HG03108 (cell line): ENCODE data around the gene KIRREL3.
"Not testable (repeated sequence)": the region's sequence is repeated elsewhere in the genome, so short reads cannot be mapped to it uniquely, and the experiment has no call there.

Experiments used
- ATAC-seq: cut with Tn5 transposase; IDR thresholded peaks from one replicate; pipeline ENCODE4 v1.9.1; 2021; ENCODE audit warnings: moderate library complexity; ENCODE audit not compliant: unreplicated experiment

The KIRREL3 gene

GRCh38 chr11:126959700-126960099 is 40.9 kb downstream of the KIRREL3 start:
- no peak for ATAC-seq

DNA sequence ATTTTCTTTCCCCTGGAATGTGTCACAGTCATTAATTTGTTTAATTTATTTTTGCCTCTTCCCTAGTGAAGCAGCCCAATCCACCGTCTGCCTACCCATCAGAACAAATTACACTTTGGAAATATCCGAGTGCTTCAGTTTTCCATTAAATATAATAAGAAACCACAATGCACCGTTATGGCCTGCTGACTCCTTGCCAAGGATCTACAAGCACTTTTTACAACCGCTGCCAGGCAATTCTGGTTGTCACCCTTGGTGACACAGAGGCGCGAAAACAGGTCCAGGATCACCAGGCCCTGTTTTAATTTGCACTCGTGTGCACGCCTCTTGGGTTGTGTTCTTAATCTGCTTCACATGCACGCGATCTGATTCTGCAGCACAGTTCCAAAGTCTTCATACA is 43.9 kb downstream of the KIRREL3 start:
- ATAC-seq = no peak

DNA sequence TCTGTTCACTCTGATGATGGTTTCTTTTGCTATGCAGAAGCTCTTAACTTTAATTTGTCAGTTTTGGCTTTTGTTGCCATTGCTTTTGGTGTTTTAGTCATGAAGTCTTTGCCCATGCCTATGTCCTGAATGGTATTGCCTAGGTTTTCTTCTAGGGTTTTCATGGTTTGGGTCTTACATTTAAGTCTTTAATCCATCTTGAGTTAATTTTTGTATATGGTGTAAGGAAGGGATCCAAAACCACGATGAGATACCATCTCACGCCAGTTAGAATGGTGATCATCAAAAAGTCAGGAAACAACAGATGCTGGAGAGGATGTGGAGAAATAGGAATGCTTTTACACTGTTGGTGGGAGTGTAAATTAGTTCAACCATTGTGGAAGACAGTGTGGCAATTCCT is 48.0 kb downstream of the KIRREL3 start:
- ATAC-seq = not testable (repeated sequence)

- ATAC-seq = no peak
Observed at GRCh38 chr11:126951465-126951864, 49.1 kb downstream of the KIRREL3 start.

DNA sequence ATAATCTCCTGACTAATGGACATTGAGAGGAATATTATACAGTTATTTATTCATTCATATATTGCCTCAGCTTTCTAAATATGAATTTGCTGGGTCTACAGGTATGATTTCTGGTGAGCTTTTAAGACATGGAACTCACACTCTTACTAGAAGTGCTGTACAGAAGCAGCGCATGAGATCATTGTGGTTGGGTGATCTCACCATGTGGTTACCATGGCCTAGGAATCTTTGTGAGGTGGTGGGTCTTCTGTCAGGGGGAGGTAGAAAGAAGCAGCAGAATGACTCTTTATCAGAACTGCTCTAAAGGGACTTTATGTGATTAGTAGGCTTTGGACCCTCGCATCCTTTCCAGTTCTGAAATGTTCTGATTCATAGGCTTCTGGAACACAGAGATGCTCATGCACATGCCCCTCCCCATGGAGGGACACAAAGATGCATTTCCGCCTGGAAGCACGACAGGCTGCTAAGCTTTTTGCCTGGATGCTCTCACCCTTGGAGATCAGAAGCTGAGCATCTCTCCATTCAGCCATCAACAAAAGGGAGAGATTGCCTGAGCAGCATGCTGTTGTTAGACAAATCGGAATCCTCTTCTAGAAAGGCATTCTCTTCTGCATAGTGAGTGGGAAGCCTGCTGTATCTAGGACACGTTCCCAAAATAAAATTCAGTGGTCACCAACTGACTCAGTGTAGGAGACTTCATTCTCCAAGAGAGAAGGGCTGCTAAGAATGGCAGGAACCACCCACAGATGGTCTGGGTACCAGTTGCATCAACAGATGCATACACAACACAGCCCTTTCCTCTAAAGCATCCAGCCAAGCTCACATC is 51.3 kb downstream of the KIRREL3 start:
- ATAC-seq = no peak

DNA sequence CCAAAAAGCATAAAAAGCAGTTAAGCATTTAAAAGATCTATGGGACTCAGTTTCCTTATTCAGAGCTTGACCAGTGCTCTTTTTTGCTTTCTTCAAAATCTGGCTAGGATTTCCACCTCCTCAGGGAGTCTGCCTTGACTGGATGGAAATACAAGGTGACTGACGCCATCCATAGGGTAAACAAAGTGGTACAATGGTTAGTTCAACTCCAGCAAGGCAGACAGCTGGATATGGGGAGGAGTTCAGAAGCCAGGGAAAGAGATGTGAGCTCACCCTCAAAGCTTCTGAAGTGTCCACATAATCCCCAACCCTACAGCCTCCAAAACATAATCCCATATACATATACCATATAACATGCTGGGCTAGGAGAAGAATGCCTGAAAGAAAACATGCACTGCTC is 52.0 kb downstream of the KIRREL3 start:
- ATAC-seq = no peak

DNA sequence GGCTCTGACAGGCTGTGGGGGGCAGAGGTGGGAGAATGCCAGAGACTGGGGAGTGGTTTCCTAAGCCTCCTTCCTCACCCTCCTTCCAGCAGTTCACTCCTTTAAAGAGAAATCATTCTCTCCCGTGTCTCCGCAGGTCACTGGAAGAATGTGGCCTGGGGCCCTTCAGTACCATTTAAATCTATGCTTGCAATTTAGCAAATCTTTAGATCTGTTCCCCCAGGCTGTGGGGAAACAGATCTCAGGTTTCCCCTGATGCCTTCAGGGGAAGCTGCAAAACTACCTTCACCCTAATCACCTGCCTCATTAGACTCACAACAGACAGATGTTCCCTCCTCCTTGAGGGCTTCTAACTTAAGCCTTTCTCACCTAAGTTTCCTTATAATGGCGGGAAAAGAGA is 55.3 kb downstream of the KIRREL3 start:
- ATAC-seq = no peak

DNA sequence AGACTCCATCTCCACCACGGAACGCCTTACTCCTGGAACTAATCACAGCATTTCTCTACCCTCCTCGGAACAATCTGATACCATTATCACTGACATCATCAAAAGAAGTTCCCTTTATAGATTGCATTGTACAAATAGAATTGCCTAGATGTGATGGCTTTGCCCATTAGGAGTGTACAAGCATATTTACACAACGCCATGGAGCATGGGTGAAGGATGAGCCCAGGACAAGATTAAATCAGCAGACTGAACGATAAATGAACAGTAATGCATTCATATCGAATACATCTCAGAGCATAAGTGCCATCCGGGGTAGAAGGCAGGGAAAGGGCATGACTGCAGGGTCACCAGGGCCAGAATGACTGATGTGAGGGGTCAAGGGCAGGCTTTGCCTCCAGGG is 57.3 kb downstream of the KIRREL3 start:
- no peak for ATAC-seq

- no peak for ATAC-seq
Observed at GRCh38 chr11:126942146-126942545, 58.4 kb downstream of the KIRREL3 start.

GRCh38 chr11:126939552-126939951 is 61.0 kb downstream of the KIRREL3 start:
- no peak for ATAC-seq

- no peak for ATAC-seq
Observed at GRCh38 chr11:126938718-126939117, 61.9 kb downstream of the KIRREL3 start.

DNA sequence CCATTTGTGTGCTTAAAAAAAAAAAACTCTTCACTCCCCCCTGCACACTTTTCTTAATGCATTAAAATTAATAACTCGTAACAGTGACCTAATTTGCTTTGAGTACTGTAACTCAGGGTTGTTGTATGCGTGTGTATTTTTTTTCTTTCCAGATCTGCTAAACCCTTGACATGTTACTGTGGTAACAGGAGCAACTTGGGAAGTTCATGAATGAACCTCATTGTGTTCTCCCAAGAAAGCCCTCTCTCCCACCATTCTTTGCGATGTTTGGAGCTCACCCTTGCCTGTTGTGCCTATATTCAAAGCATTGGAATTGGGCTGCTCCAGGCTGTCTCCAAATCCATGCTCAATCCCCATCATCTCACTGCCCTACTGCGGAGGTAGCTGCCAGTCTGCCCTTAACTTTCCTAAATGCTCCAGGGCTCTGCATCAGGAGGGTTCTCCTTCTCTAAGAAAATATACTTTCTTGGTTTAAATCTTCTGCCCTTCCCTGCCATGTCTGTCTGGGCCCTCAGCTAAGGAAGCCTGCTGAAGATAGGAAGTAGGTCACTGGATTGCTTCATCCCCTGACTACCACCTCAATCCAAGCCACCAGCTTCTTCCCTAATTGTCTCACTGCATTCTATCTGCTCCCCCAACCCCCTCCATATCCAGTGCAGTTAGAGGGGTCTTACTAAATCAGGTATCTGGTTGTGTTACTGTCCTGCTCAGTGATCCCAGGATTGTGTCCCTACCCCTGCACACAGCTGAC is 70.3 kb downstream of the KIRREL3 start:
- ATAC-seq = no peak

DNA sequence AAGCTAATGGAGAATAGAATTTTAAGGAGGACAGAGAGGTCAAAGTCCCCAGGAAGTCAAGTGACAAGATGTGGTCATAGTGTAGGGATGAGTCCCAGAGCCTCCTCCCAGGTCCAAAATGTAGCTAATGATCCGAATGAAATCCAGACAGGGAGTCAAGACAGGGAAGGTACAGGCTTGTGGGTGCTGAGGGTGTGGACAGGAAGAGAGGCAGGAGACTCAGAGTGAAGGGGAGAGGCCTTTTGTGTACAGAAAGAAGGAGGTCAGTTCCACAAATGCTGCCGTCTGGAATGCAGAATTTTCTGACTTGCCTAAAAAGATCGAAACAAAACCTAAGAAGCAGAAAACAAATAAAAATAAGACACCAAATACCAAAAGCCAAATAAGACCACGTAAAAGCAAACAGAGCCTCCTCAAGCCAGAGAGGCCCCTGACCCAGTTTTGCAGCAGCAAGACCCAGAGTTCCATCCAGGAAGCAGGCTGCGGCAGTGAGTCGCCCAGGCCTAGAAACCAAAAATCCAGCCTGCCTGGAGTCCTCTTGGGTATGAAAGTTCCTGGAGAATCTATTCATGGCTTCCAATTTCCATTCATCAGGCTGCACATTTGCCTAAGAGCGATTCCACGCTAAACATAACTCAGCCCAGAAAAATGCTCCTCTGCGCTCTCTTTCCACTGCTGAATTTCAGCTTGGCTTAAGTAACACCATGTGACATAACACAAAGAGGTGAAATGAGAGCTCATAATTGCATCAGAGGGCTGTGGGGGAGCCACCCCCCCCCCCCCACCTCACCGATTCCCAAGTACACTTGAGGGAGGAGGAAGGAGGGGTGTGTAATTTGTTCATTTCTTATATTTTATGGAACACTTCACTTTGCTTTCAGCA is 71.2 kb downstream of the KIRREL3 start:
- ATAC-seq = no peak

GRCh38 chr11:126927623-126928022 is 72.9 kb downstream of the KIRREL3 start:
- ATAC-seq = no peak

- no peak for ATAC-seq
Observed at GRCh38 chr11:126926376-126926791, 74.2 kb downstream of the KIRREL3 start.

DNA sequence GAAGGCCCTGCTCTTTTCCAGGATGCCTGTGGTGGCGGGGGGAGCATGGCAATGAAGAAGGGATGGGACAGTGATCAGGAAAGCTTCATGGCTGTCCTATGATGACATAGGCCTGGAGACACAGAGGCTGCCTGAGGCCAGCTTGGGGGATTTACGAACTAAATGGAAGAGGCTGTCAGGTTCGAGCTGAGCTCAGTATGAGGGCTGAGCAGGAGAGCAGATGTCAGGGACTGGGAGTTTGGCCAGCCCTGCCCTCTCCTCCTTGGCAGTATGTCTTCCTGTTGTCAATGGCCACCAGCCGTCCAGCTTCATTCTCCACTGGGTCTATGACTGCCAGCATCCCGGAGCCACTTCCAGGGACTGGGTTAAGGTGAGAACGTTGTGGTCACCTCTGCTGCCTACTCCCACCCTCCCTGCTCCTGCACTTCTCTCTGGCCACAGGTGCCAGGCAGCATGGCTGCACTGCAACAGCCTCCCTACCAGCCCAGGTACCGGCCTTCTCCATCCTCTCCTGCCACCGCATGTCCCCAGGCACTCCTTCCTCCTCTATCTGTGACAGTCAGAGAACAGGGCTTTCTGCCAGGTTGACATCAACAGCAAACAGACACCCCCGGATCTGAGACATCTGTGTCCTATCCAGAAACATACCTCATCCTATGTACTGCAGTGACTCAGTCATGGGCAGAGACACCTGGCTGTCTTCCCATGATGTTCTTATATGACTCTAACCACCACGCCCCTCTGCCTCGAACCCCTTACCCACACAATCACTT is 75.1 kb downstream of the KIRREL3 start:
- ATAC-seq = no peak

DNA sequence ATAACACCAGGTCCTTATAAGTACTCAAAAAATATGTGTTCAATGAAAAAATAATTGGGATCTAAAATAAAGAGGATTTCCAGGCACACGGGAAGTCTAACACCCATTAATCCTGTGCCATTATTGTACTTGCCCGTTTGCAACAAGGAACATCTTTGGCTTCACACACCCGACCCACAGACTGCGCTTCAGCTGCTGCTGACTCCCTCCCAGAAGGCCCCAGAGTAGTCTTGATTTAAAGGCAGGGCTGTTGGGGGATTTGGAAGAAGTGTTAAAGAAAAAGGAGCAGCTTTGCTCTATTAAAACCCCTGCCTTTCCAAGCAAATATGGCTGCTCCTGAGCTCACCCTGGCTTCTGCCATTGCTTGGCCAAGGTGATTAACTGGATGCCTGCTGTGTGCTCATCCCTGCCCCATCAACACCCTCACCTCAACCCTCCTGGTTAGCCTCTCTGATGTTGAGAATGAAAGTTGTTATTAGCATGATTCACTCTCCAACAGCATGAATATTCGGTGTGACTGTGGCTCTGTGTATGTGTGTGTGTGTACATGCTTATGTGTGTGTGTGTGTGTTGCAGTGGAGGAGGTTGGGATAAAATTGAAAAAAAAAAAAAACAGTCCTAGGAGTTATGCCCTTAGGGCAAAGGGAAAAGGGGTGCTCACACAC is 76.1 kb downstream of the KIRREL3 start:
- ATAC-seq = no peak

- ATAC-seq = no peak
Observed at GRCh38 chr11:126920833-126921232, 79.7 kb downstream of the KIRREL3 start.

- ATAC-seq = peak; percentile 41
Observed at GRCh38 chr11:126919147-126919823, 81.3 kb downstream of the KIRREL3 start.
